PC-9 (cell line): Measurements from ENCODE around the gene VAPB. TPM values are rescaled to one million over a fixed set of nuclear protein-coding genes. Genes with fewer than 3 reads are reported as not detected.

Source experiments
- BruUV-seq: library from RNA; stranded (reverse); fragments of 400-500 nt; replicated peaks from 2 replicates; lab custom pipeline; 2021; lab: Mats Ljungman, UMichigan
- CTCF ChIA-PET: fragments of 300-600 bp; sonication (Branson Sonifier 250); formaldehyde crosslinking; loops from one replicate; lab custom pipeline; 2022; ENCODE audit warnings: antibody characterized with exemption; lab: Charles Lee
- POLR2A ChIA-PET: fragments of 300-600 bp; sonication (Branson Sonifier 250); formaldehyde crosslinking; loops from one replicate; lab custom pipeline; 2022; ENCODE audit warnings: antibody characterized with exemption; ENCODE audit not compliant: unreplicated experiment; lab: Charles Lee
- DNase-seq, 2 experiments: peaks; one replicate each; pipeline versions ENCODE4 v3.0.0 to v3.0.0-alpha.2; 2015 to 2022; ENCODE audit warnings: mixed read lengths in 1 of 2
- H2AFZ ChIP-seq: fragments of 200-600 bp; sonication (generic); 2 replicates; pipeline ENCODE4 v1.8.1; 2017; ENCODE audit warnings: antibody characterized with exemption
- H3F3A ChIP-seq: fragments of 200-600 bp; sonication (generic); 2 replicates; pipeline ENCODE4 v1.8.1; 2017; ENCODE audit warnings: antibody characterized with exemption, mild to moderate bottlenecking, low read depth; ENCODE audit not compliant: insufficient read depth
- H3K27ac ChIP-seq: fragments of 200-600 bp; sonication (generic); 2 replicates; pipeline ENCODE4 v1.6.1; 2016; ENCODE audit warnings: mixed run types
- H3K27me3 ChIP-seq: fragments of 200-600 bp; sonication (generic); 2 replicates; pipeline ENCODE4 v1.6.1; 2016; ENCODE audit warnings: low read depth, mixed run types; ENCODE audit not compliant: insufficient read depth
- H3K36me3 ChIP-seq: fragments of 200-600 bp; sonication (generic); 2 replicates; pipeline ENCODE4 v1.6.1; 2016; ENCODE audit warnings: low read depth, mixed run types
- H3K4me1 ChIP-seq: fragments of 200-600 bp; sonication (generic); replicated peaks from 2 replicates; pipeline ENCODE4 v1.6.1; 2016; ENCODE audit warnings: mixed run types; ENCODE audit not compliant: insufficient read depth
- H3K4me2 ChIP-seq: fragments of 200-600 bp; sonication (generic); 2 replicates; pipeline ENCODE4 v1.6.1; 2017; ENCODE audit warnings: mixed run types
- H3K4me3 ChIP-seq: fragments of 200-600 bp; sonication (generic); 2 replicates; pipeline ENCODE4 v1.6.1; 2016; ENCODE audit warnings: mixed run types
- H3K79me2 ChIP-seq: fragments of 200-600 bp; sonication (generic); 2 replicates; pipeline ENCODE4 v1.6.1; 2017; ENCODE audit warnings: low read depth, mixed run types
- H3K9me2 ChIP-seq: fragments of 200-600 bp; sonication (generic); 2 replicates; pipeline ENCODE4 v1.8.1; 2017; ENCODE audit warnings: mild to moderate bottlenecking; ENCODE audit not compliant: insufficient read depth
- H3K9me3 ChIP-seq: fragments of 200-600 bp; sonication (generic); 2 replicates; pipeline ENCODE4 v1.8.1; 2016; ENCODE audit warnings: low read depth; ENCODE audit not compliant: insufficient read depth
- H4K20me1 ChIP-seq: fragments of 200-600 bp; sonication (generic); 2 replicates; pipeline ENCODE4 v1.8.1; 2017; ENCODE audit not compliant: insufficient read depth
- EZH2 ChIP-seq: fragments of 200-600 bp; sonication (generic); IDR thresholded peaks from 2 replicates; pipeline ENCODE4 v1.8.0; 2017; ENCODE audit warnings: antibody characterized with exemption, low read depth
- intact Hi-C: fragments of 100-400 bp; cut with micrococcal nuclease; formaldehyde crosslinking; loops from one replicate; pipeline ENCODE4 v1.10.0; 2022; ENCODE audit not compliant: unreplicated experiment
- total RNA-seq: library from RNA; stranded (reverse); gene quantifications from 2 replicates; pipeline ENCODE4 v1.2.3, GENCODE V29; 2021
- TF ChIP-seq, protein P1 (sequence below): fragments of 200-600 bp; sonication (generic); conservative IDR thresholded peaks from 2 replicates; pipeline ENCODE4 v1.6.1; 2017; ENCODE audit warnings: mixed run types, antibody characterized with exemption, mild to moderate bottlenecking, moderate library complexity

Gene VAPB
- total RNA-seq, 1 experiment from 2014 or later: 80.6 TPM

DNA sequence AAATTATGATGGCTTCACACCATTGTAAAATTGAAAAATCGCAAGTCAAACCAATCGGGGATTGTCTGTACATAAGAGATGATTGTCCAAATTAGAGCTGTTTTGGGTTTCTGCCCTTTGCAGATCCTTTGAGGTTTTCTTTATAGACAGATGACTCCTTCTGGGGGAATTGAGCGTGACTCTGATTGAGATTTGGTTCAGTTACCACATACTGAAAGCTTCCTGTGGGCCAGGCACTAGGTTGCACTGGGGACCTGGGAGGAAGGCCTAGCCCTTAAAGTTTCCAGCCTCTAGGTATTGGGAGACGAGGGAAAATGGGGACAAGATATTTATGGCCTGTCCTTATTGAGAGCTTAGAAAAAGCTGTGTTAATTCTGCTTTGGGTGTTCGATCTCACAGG, 9.2 kb downstream of the VAPB start:
- Histone ChIP-seq H3K27me3 (no peaks in the 10 kb centered on the region), H2AFZ (no peak overlapping the region), H3K27ac (no peak overlapping the region), H3K4me1 (no peaks in the 10 kb centered on the region), H3F3A (no peaks in the 10 kb centered on the region; the same call in 1 of the 2 replicates), H3K36me3 (peaks cover 13% of the 10 kb centered on the region; the same call in 1 of the 2 replicates), H3K4me3 (no peak overlapping the region), H3K9me3 (no peaks in the 10 kb centered on the region), H3K9me2 (no peaks in the 10 kb centered on the region), H3K79me2 (peaks cover 100% of the 10 kb centered on the region), H4K20me1 (peaks cover 87% of the 10 kb centered on the region), H3K4me2 (no peak overlapping the region)
- TF ChIP-seq, protein P1, sequence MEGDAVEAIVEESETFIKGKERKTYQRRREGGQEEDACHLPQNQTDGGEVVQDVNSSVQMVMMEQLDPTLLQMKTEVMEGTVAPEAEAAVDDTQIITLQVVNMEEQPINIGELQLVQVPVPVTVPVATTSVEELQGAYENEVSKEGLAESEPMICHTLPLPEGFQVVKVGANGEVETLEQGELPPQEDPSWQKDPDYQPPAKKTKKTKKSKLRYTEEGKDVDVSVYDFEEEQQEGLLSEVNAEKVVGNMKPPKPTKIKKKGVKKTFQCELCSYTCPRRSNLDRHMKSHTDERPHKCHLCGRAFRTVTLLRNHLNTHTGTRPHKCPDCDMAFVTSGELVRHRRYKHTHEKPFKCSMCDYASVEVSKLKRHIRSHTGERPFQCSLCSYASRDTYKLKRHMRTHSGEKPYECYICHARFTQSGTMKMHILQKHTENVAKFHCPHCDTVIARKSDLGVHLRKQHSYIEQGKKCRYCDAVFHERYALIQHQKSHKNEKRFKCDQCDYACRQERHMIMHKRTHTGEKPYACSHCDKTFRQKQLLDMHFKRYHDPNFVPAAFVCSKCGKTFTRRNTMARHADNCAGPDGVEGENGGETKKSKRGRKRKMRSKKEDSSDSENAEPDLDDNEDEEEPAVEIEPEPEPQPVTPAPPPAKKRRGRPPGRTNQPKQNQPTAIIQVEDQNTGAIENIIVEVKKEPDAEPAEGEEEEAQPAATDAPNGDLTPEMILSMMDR: no peak
- no peak for TF ChIP-seq EZH2
- no TSS peak for BruUV-seq
- ChIA-PET POLR2A (no interaction called here), CTCF (no interaction called here)
- intact Hi-C loops: no loop called here
- DNase-seq: no peak

DNA sequence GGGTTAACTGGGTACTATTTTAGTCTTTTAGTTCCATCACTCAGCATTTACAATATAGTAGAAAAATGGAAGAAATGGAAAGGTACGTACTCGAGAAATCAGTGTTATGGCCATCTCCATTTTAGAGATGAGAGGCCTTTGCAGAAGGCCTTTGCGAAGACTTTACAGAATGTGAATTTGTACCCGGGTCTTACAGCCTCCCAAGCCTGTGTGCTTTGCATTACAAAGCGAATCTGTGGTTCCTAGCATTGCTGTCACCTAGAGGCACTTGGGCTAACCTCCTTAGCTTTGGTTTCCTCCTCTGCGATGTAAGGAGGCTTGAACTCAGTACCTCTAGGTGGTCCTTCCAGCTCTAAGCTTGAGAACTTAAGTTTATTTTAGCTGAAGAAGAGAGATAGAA, 10.9 kb downstream of the VAPB start:
- Histone ChIP-seq H3K4me1 (no peaks in the 10 kb centered on the region), H4K20me1 (peaks cover 87% of the 10 kb centered on the region), H3K27me3 (no peaks in the 10 kb centered on the region), H3F3A (0 out of 2 replicates have a peak, but pooled peaks cover 4% of the 10 kb centered on the region), H2AFZ (no peak overlapping the region), H3K9me2 (no peaks in the 10 kb centered on the region), H3K36me3 (peaks cover 7% of the 10 kb centered on the region; the same call in 1 of the 2 replicates), H3K9me3 (no peaks in the 10 kb centered on the region), H3K79me2 (peaks cover 100% of the 10 kb centered on the region), H3K4me2 (no peak overlapping the region), H3K4me3 (no peak overlapping the region), H3K27ac (no peak overlapping the region)
- DNase-seq: no peak
- intact Hi-C loops: no loop called here
- no peak for TF ChIP-seq EZH2
- TF ChIP-seq, protein P1: no peak
- CTCF ChIA-PET: no interaction called here
- BruUV-seq: no TSS peak
- POLR2A ChIA-PET: no interaction called here

DNA sequence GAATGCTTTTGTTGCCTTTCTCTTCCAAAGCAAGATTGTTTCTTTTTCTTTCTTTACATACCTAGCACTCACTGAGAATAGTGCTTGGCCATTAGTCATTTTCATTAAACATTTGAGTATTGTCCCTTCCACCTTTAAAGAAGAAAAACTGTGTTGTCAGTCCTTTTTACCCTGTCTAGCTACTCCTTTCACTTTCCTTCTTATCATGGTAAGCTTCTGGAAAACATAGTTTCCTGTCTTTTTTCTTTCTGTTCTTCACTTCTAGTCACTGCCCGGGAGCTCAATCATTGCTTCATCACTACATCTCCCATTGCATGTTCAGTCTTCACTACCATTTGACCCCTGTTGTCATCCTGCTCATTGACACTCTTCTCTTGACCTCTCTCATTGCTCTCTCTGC, 12.1 kb downstream of the VAPB start:
- POLR2A ChIA-PET: no interaction called here
- intact Hi-C loops: no loop called here
- CTCF ChIA-PET: no interaction called here

More for the DNA sequence above, 12.1 kb downstream of the VAPB start:
- no peak for DNase-seq
- no peak overlapping the region for H3K27ac ChIP-seq
- TF ChIP-seq, protein P1: no peak
- no peak for TF ChIP-seq EZH2
- H3K79me2 ChIP-seq: peaks cover 99% of the 10 kb centered on the region
- H3K9me2 ChIP-seq: no peaks in the 10 kb centered on the region
- H3K9me3 ChIP-seq: no peaks in the 10 kb centered on the region
- H3F3A ChIP-seq: peaks cover 8% of the 10 kb centered on the region; the same call in 1 of the 2 replicates
- no peak overlapping the region for H3K4me2 ChIP-seq
- no peak overlapping the region for H2AFZ ChIP-seq
- BruUV-seq: no TSS peak
- H3K4me1 ChIP-seq: 0 out of 2 replicates have a peak, but pooled peaks cover 5% of the 10 kb centered on the region
- no peaks in the 10 kb centered on the region for H3K27me3 ChIP-seq
- H4K20me1 ChIP-seq: peaks cover 85% of the 10 kb centered on the region
- no peak overlapping the region for H3K4me3 ChIP-seq
- H3K36me3 ChIP-seq: no peaks in the 10 kb centered on the region
